ENCODE data around the gene SRI. TPM values are rescaled to one million over a fixed set of nuclear protein-coding genes. Genes with fewer than 3 reads are reported as not detected.

SRI gene
- total RNA-seq, 1 donor from 2014 or later: 136 TPM

- TF ChIP-seq EZH2 (IDR thresholded peaks at IDR 0.05) (no peak), CTCF (IDR thresholded peaks at IDR 0.05) (no peak)
- no peaks in the 10 kb centered on the region for H3K36me3 ChIP-seq
- no peak overlapping the region for H3K4me2 ChIP-seq
- H3K27me3 ChIP-seq: no peaks in the 10 kb centered on the region
- H3K79me2 ChIP-seq (ENCODE audit: low read depth): no peaks in the 10 kb centered on the region
- no peak for DNase-seq (ENCODE audit: low spot score)
- no peaks in the 10 kb centered on the region for H3K9me3 ChIP-seq (ENCODE audit: low read depth)
- H3K27me3 Mint-ChIP-seq (ENCODE audit: insufficient read depth, low read depth): no peaks in the 10 kb centered on the region
- H3K4me1 Mint-ChIP-seq: no peaks in the 10 kb centered on the region
- no peaks in the 10 kb centered on the region for H3K9me3 Mint-ChIP-seq
- H3K27ac ChIP-seq: no peak overlapping the region
- no peaks in the 10 kb centered on the region for H3K4me1 ChIP-seq
- no peak overlapping the region for H3K4me3 ChIP-seq
- H3F3A ChIP-seq (ENCODE audit: low read depth): no peaks in the 10 kb centered on the region
- H3K9ac ChIP-seq: no peak overlapping the region
- no peak overlapping the region for H3K4me3 Mint-ChIP-seq
- H2AFZ ChIP-seq (replicated peaks): no peak overlapping the region
- no peak overlapping the region for H3K27ac Mint-ChIP-seq
- no peaks in the 10 kb centered on the region for H3K36me3 Mint-ChIP-seq
- H4K20me1 ChIP-seq (ENCODE audit: low read depth): no peaks in the 10 kb centered on the region
Observed at GRCh38 chr7:88172842-88173241, 47.0 kb downstream of the SRI start.

GRCh38 chr7:88169717-88170320 is 50.0 kb downstream of the SRI start:
- no peaks in the 10 kb centered on the region for H3K36me3 ChIP-seq
- H3K9ac ChIP-seq: no peak overlapping the region
- no peaks in the 10 kb centered on the region for H3K4me1 Mint-ChIP-seq
- H3K4me1 ChIP-seq: no peaks in the 10 kb centered on the region
- no peak overlapping the region for H3K4me3 Mint-ChIP-seq
- H2AFZ ChIP-seq (replicated peaks): no peak overlapping the region
- no peaks in the 10 kb centered on the region for H3K27me3 ChIP-seq
- no peak overlapping the region for H3K4me3 ChIP-seq
- no peaks in the 10 kb centered on the region for H3K79me2 ChIP-seq (ENCODE audit: low read depth)
- H3K9me3 Mint-ChIP-seq: no peaks in the 10 kb centered on the region
- H3K27ac ChIP-seq: no peak overlapping the region
- no peaks in the 10 kb centered on the region for H4K20me1 ChIP-seq (ENCODE audit: low read depth)
- H3K27me3 Mint-ChIP-seq (ENCODE audit: insufficient read depth, low read depth): no peaks in the 10 kb centered on the region
- no peaks in the 10 kb centered on the region for H3K36me3 Mint-ChIP-seq
- H3K9me3 ChIP-seq (ENCODE audit: low read depth): no peaks in the 10 kb centered on the region
- H3K27ac Mint-ChIP-seq: no peak overlapping the region
- H3F3A ChIP-seq (ENCODE audit: low read depth): no peaks in the 10 kb centered on the region
- peak; percentile 69 for TF ChIP-seq CTCF (IDR thresholded peaks at IDR 0.05)
- no peak for TF ChIP-seq EZH2 (IDR thresholded peaks at IDR 0.05)
- TF ChIP-seq EZH2phosphoT487 (IDR thresholded peaks at IDR 0.05): no peak
- no peak overlapping the region for H3K4me2 ChIP-seq
- peak; percentile 5 for DNase-seq (ENCODE audit: low spot score)

- H3K4me1 Mint-ChIP-seq: no peaks in the 10 kb centered on the region
- Histone ChIP-seq H3K9ac (no peak overlapping the region), H2AFZ (replicated peaks) (no peak overlapping the region), H3K27ac (no peak overlapping the region), H3K4me1 (no peaks in the 10 kb centered on the region), H4K20me1 (ENCODE audit: low read depth) (no peaks in the 10 kb centered on the region), H3K9me3 (ENCODE audit: low read depth) (no peaks in the 10 kb centered on the region), H3K4me3 (no peak overlapping the region), H3F3A (ENCODE audit: low read depth) (no peaks in the 10 kb centered on the region), H3K27me3 (no peaks in the 10 kb centered on the region), H3K4me2 (no peak overlapping the region), H3K79me2 (ENCODE audit: low read depth) (no peaks in the 10 kb centered on the region), H3K36me3 (no peaks in the 10 kb centered on the region)
- H3K27ac Mint-ChIP-seq: no peak overlapping the region
- no peak for TF ChIP-seq EZH2 (IDR thresholded peaks at IDR 0.05)
- no peak for TF ChIP-seq CTCF (IDR thresholded peaks at IDR 0.05)
- no peak for TF ChIP-seq EZH2phosphoT487 (IDR thresholded peaks at IDR 0.05)
- H3K9me3 Mint-ChIP-seq: no peaks in the 10 kb centered on the region
- no peaks in the 10 kb centered on the region for H3K27me3 Mint-ChIP-seq (ENCODE audit: insufficient read depth, low read depth)
- no peaks in the 10 kb centered on the region for H3K36me3 Mint-ChIP-seq
- H3K4me3 Mint-ChIP-seq: no peak overlapping the region
- DNase-seq (ENCODE audit: low spot score): no peak
Observed at GRCh38 chr7:88167721-88168120, 52.1 kb downstream of the SRI start.
